HepG2 (cell line): ENCODE data around the gene SELENOV. TPM values are rescaled to one million over a fixed set of nuclear protein-coding genes. Genes with fewer than 3 reads are reported as not detected.
A peak's percentile ranks its signal among the peaks of the same experiment; 100 is the strongest.

Experiments used
- AGO2 ChIP-seq: fragments of 200-400 bp; formaldehyde crosslinking; optimal IDR thresholded peaks from 2 replicates; pipeline ENCODE3; 2017; ENCODE audit warnings: mild to moderate bottlenecking, low read depth, low read length, moderate library complexity
- ATAD3A ChIP-seq: sonication (generic); formaldehyde crosslinking; IDR thresholded peaks from 2 replicates; pipeline ENCODE4 v1.4.0; 2020; ENCODE audit warnings: missing genetic modification reagents
- CENPX ChIP-seq: sonication (generic); formaldehyde crosslinking; IDR thresholded peaks from 2 replicates; pipeline ENCODE4 v1.9.0; 2021; ENCODE audit warnings: mild to moderate bottlenecking, missing genetic modification reagents, moderate library complexity
- ISX ChIP-seq: sonication (generic); formaldehyde crosslinking; conservative IDR thresholded peaks from 2 replicates; pipeline ENCODE4 v1.5.0; 2020; ENCODE audit warnings: missing genetic modification reagents
- MED1 ChIP-seq: sonication (generic); formaldehyde crosslinking; IDR thresholded peaks from 2 replicates; pipeline ENCODE4 v1.4.0; 2020; ENCODE audit warnings: missing genetic modification reagents
- MXI1 ChIP-seq: IDR thresholded peaks from 3 replicates; pipeline ENCODE4 v1.6.1; 2012; ENCODE audit warnings: low read depth, low read length, inconsistent platforms, borderline replicate concordance
- NR2F2 ChIP-seq: IDR thresholded peaks from 2 replicates; pipeline ENCODE4 v1.6.1; 2012; ENCODE audit warnings: low read depth, inconsistent platforms, borderline replicate concordance
- SMYD3 ChIP-seq: sonication (generic); formaldehyde crosslinking; IDR thresholded peaks from 2 replicates; pipeline ENCODE4 v1.8.1; 2023; ENCODE audit warnings: mild to moderate bottlenecking, missing genetic modification reagents
- SRSF1 ChIP-seq: fragments of 200-400 bp; formaldehyde crosslinking; optimal IDR thresholded peaks from 2 replicates; pipeline ENCODE3; 2017; ENCODE audit warnings: mild to moderate bottlenecking, low read depth, low read length, moderate library complexity
- TSC22D2 ChIP-seq: sonication (generic); formaldehyde crosslinking; IDR thresholded peaks from 2 replicates; pipeline ENCODE4 v1.5.1; 2020; ENCODE audit warnings: missing genetic modification reagents, mild to moderate bottlenecking, borderline replicate concordance
- ZBTB8A ChIP-seq: sonication (generic); formaldehyde crosslinking; IDR thresholded peaks from 2 replicates; pipeline ENCODE4 v1.4.0; 2020; ENCODE audit warnings: mild to moderate bottlenecking, low read depth, missing genetic modification reagents, borderline replicate concordance
- ZFP37 ChIP-seq: sonication (generic); formaldehyde crosslinking; IDR thresholded peaks from 2 replicates; pipeline ENCODE4 v1.4.0; 2020; ENCODE audit warnings: missing genetic modification reagents, borderline replicate concordance
- ZNF235 ChIP-seq: sonication (generic); formaldehyde crosslinking; IDR thresholded peaks from 2 replicates; pipeline ENCODE4 v1.8.1; 2023; ENCODE audit warnings: mild to moderate bottlenecking, missing genetic modification reagents, borderline replicate concordance
- ZNF260 ChIP-seq: sonication (generic); formaldehyde crosslinking; IDR thresholded peaks from 2 replicates; pipeline ENCODE4 v1.4.0; 2020; ENCODE audit warnings: missing genetic modification reagents, low read depth, mild to moderate bottlenecking, borderline replicate concordance
- ZNF652 ChIP-seq: IDR thresholded peaks from 2 replicates; pipeline ENCODE4 v1.6.1; 2016; ENCODE audit warnings: low read depth, borderline replicate concordance
- polyA plus RNA-seq, 8 experiments: library from polyadenylated mRNA; depleted of rRNA in 3 of 8; stranded (reverse) in 7 of 8; unstranded in 1 of 8; fragments of >200 nt; fragmentation: Illumina TruSeq in 4 of 8; extraction: Trizol in 4 of 8; gene quantifications; 2 replicates each; pipeline versions ENCODE4 v1.2.1 to v1.2.3, GENCODE V29; 2011 to 2016; ENCODE audit warnings: low read depth in 4 of 8, missing spikeins in 1 of 8, mixed read lengths in 1 of 8; ENCODE audit not compliant: insufficient read depth in 1 of 8
- total RNA-seq, 5 experiments: library from RNA; depleted of rRNA; stranded (reverse); fragments of >200 nt; fragmentation: Illumina TruSeq; extraction: Trizol; gene quantifications; 2 replicates each; pipeline ENCODE4 v1.2.3, GENCODE V29; 2016; ENCODE audit warnings: low read depth in 1 of 5
- TF ChIP-seq, protein P1 (sequence below): sonication (generic); formaldehyde crosslinking; IDR thresholded peaks from 2 replicates; pipeline ENCODE4 v1.4.0; 2020; ENCODE audit warnings: missing genetic modification reagents, borderline replicate concordance
- TF ChIP-seq, protein P2 (sequence below): sonication (generic); formaldehyde crosslinking; IDR thresholded peaks from 2 replicates; pipeline ENCODE4 v1.5.0; 2020; ENCODE audit warnings: missing genetic modification reagents, mild to moderate bottlenecking, borderline replicate concordance
- TF ChIP-seq, protein P3 (sequence below): sonication (generic); formaldehyde crosslinking; IDR thresholded peaks from 2 replicates; pipeline ENCODE4 v1.4.0; 2020; ENCODE audit warnings: mild to moderate bottlenecking, missing genetic modification reagents
- TF ChIP-seq, protein P4 (sequence below): sonication (generic); formaldehyde crosslinking; IDR thresholded peaks from 2 replicates; pipeline ENCODE4 v1.9.0; 2022; ENCODE audit warnings: low read depth, missing genetic modification reagents

Gene SELENOV
- total and polyA plus RNA-seq, 2 of the 13 experiments (the other 11 are each of a cell fraction or from before 2014, with no cell fraction given): not detected

DNA sequence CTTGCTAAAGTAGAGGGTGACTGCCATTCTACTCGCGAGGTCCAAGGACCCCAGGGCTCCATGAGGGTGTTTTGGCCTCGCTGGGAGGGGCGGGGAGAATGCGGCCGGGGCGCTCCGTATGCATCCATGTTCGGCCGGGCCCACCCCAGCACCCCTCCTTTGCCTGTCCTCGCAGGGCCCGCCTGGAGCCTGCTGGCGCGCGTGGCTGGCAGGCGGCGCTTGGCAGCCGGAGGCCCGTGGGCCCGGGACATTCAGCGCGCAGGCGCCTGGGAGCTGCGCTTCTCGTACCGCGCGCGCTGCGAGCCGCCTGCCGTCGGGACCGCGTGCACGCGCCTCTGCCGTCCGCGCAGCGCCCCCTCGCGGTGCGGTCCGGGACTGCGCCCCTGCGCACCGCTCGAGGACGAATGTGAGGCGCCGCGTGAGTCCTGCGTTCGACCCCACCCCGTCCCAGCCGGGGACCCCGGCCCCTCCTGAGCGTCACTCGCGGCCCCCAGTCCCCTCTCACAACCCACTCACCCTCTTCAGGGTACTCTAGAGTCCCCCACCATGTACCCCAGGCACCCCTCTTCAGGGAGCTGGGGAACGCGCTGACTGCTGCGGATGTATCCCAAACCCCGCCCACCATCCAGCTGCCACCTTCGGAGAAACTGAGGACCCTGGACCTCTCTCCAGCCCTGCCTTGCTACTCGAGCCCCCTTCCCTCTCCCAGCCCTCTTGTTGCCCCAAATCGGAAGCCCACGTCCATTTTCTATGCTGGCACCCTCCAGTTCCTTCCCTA is 12.1 kb upstream of the SELENOV start (continued):
- TF ChIP-seq CENPX (CRISPR knock-in tag) (no peak), SRSF1 (no peak), MED1 (CRISPR knock-in tag) (peak; percentile 73; the same call in 1 of the 2 replicates), ISX (peak; percentile 97), SMYD3 (CRISPR knock-in tag) (peak; percentile 98), TSC22D2 (CRISPR knock-in tag) (peak; percentile 98), ZBTB8A (no peak), MXI1 (peak; percentile 40; the same call in 1 of the 3 replicates), ZNF260 (CRISPR knock-in tag) (no peak), NR2F2 (no peak), ZNF235 (CRISPR knock-in tag) (peak; percentile 86), AGO2 (no peak), ATAD3A (CRISPR knock-in tag) (peak; percentile 96), ZFP37 (peak; percentile 76; the same call in 1 of the 2 replicates), ZNF652 (CRISPR knock-in tag) (no peak)
- TF ChIP-seq, protein P1, sequence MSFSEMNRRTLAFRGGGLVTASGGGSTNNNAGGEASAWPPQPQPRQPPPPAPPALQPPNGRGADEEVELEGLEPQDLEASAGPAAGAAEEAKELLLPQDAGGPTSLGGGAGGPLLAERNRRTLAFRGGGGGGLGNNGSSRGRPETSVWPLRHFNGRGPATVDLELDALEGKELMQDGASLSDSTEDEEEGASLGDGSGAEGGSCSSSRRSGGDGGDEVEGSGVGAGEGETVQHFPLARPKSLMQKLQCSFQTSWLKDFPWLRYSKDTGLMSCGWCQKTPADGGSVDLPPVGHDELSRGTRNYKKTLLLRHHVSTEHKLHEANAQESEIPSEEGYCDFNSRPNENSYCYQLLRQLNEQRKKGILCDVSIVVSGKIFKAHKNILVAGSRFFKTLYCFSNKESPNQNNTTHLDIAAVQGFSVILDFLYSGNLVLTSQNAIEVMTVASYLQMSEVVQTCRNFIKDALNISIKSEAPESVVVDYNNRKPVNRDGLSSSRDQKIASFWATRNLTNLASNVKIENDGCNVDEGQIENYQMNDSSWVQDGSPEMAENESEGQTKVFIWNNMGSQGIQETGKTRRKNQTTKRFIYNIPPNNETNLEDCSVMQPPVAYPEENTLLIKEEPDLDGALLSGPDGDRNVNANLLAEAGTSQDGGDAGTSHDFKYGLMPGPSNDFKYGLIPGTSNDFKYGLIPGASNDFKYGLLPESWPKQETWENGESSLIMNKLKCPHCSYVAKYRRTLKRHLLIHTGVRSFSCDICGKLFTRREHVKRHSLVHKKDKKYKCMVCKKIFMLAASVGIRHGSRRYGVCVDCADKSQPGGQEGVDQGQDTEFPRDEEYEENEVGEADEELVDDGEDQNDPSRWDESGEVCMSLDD (CRISPR knock-in tag): peak; percentile 89
- TF ChIP-seq, protein P2, sequence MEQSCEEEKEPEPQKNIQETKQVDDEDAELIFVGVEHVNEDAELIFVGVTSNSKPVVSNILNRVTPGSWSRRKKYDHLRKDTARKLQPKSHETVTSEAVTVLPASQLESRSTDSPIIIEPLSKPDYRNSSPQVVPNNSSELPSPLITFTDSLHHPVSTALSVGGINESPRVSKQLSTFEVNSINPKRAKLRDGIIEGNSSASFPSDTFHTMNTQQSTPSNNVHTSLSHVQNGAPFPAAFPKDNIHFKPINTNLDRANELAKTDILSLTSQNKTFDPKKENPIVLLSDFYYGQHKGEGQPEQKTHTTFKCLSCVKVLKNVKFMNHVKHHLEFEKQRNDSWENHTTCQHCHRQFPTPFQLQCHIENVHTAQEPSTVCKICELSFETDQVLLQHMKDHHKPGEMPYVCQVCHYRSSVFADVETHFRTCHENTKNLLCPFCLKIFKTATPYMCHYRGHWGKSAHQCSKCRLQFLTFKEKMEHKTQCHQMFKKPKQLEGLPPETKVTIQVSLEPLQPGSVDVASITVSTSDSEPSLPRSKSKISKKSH (CRISPR knock-in tag): peak; percentile 91
- TF ChIP-seq, protein P3, sequence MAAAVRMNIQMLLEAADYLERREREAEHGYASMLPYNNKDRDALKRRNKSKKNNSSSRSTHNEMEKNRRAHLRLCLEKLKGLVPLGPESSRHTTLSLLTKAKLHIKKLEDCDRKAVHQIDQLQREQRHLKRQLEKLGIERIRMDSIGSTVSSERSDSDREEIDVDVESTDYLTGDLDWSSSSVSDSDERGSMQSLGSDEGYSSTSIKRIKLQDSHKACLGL (CRISPR knock-in tag): peak; percentile 99
- TF ChIP-seq, protein P4, sequence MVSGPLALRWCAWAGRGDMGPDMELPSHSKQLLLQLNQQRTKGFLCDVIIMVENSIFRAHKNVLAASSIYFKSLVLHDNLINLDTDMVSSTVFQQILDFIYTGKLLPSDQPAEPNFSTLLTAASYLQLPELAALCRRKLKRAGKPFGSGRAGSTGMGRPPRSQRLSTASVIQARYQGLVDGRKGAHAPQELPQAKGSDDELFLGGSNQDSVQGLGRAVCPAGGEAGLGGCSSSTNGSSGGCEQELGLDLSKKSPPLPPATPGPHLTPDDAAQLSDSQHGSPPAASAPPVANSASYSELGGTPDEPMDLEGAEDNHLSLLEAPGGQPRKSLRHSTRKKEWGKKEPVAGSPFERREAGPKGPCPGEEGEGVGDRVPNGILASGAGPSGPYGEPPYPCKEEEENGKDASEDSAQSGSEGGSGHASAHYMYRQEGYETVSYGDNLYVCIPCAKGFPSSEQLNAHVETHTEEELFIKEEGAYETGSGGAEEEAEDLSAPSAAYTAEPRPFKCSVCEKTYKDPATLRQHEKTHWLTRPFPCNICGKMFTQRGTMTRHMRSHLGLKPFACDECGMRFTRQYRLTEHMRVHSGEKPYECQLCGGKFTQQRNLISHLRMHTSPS (CRISPR knock-in tag): peak; percentile 67; the same call in 1 of the 2 replicates
